Dermis microvascular lymphatic vessel endothelial cell (primary cell): ENCODE measurements around the gene ARHGAP5. TPM values are rescaled to one million over a fixed set of nuclear protein-coding genes. Genes with fewer than 3 reads are reported as not detected.

Source experiments
- DNase-seq, 2 donors: peaks; one replicate each; pipeline versions ENCODE4 v3.0.0 to v3.0.0-alpha.2; 2010; ENCODE audit warnings: low read depth in 2 of 2
- total RNA-seq: library from RNA; depleted of rRNA; stranded (reverse); fragments of >200 nt; gene quantifications from 2 replicates; pipeline ENCODE4 v1.2.1, GENCODE V29; 2014

The ARHGAP5 gene
- total RNA-seq, 1 donor from 2014 or later: 24.5 TPM

DNA sequence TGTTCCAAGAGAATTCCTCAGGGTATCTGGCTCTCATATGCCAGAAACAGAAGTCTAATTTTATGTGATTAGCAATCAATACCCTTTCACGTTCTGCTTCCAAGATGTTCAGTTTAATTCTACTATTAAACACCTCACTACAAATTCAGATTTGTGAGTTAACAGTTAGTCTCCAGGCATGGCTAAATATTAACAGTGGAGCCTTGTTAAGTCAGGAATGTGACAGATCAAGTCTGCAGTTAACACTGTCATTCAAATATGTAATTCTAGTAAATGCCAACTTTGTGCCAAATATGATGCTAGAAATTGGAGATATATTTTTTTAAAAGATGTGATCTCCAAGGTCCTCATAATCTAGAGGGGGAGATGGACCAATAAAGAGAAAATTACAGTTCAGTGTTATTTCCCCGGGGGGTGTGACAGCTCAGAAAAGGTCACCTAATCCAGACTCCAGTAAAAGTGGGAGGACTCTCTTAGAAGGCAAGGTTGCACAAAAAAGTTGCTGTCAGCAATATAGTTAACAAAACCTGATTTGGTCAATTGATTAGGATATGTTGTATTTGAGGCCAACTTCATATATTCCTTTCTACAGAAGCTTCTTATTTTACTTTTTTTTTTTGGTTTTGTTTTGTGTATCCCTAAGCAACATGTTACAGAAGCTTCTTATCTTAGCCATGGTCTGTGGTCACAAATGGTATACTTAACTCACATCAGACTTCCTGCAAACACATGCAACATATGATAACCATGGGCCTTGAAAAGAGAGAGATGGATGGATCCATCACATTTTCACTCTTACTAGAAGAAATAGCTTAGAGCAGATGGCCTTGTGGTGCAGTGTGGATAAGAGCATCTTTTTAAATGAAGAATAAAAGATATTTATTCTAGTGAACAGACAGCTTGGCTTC lies 106.3 kb downstream of the ARHGAP5 start:
- DNase-seq: no peak

DNA sequence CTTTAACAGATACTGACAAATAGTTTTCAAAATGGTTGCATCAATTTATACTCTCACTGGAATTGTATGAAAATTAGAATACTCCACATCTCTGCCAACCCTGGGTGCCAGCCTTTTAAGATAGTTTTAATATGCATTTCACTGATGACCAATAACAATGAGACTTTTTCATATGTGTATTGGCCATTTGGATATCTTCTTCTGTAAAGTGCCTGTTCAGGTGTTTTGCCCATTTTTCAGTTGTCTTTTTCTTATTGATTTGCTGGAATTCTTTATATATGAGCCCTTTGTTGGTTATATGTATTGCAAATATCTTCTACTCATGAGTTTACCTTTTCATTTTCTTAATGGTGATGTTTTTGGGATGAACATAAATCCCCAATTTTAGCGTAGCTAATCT lies 108.0 kb downstream of the ARHGAP5 start:
- DNase-seq: no peak

DNA sequence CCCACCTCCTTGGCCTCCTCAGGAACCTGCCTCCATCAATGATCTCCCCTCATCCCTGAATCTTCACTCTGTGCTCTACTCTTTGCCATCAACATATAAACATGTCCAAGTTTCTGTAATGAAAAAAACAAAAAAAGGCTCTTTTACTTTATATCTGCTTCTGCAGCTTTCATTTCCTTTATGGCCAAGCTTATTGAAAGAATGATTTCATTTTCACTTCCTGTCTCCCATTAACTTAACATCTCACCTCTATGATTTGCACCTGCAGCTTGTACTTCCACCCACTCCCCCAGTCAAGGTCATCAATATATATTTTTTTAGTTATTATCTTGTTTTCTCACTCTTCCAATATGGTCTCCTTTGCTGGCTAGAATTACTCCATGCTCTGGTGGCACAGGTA lies 109.1 kb downstream of the ARHGAP5 start:
- no peak for DNase-seq

DNA sequence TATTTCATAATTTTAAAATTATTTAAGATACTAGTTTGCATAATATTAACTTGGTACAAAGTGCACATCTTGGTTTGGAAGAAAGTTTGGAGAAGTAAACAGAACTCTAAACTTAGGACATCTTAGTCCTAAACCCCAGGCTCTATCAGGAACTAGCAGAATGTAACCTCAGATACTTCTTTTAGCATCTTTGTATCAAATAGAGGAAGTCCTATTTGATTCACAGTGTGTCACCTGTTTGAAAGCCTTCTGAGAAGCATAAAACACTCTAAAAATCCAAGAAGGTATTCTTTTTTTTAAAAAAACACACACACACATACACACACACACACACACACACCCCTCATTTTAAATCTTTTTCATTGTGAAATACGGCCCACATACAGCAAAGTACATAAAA lies 112.7 kb downstream of the ARHGAP5 start:
- no peak for DNase-seq

DNA sequence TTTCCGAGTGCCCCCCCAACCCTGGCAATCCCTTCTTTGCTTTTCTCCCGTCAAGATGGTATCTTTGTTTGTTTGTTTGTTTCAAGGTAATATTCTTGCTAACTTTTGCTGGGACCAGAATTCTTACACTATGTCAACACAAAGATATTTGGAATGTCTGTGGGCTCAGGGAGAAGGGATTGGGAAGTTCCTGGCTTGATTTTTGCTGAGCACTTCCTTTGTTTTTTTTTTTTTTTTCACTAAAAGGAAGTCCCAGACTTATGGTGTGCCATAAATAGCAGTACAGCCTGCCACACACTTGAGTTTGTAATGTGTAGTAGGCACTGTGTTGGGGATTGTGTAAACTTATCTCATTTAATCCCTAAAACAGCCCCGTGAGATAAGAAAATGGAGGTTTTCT lies 113.6 kb downstream of the ARHGAP5 start:
- no peak for DNase-seq

DNA sequence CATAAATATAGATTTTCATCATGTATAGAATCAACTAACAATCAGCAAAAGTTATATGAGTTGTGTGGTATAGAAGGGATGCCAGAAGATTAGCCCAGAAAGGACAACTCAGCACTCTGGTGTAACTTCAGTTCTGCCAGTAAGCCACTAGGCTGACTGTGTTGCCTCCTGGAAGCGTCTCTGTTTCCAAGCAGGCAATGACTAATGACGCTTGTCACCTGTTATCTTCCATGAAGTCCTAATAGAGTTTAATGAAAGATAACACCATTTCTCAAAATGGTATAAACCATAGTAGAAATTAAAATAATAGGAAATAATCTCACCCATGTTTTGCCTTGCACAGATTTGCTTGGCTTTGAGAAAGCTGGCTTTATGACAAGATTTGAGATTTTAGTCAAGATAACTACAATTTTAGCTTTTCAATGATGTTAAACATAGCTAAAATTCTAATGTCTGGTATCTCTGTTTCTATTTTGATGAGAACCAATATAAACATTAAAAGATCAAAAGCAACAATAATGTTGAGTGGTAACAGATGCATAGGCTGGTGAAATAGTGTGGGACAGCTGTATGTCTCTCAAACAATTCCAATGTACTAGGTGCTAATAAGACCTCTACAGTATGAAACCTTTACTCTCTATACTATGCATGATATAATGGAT lies 115.7 kb downstream of the ARHGAP5 start:
- DNase-seq: no peak

DNA sequence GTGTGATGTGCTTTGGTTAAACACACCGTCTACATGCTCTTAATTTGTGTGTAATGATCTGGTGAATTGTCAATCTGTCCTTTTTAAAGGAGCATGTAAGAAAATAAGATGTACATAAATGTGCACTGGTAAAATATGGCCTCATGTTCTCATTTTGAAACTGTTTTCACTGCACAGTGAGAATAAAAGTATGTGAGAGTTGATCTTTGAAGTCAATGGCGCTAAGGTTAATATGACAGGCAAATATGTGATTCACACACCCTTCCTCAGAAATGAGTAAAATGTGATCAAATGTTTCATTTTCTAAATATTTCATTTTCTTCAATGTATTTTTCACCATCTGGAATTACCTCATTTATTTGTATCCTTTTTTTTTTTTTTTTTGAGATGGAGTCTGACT lies 116.4 kb downstream of the ARHGAP5 start:
- DNase-seq: no peak

DNA sequence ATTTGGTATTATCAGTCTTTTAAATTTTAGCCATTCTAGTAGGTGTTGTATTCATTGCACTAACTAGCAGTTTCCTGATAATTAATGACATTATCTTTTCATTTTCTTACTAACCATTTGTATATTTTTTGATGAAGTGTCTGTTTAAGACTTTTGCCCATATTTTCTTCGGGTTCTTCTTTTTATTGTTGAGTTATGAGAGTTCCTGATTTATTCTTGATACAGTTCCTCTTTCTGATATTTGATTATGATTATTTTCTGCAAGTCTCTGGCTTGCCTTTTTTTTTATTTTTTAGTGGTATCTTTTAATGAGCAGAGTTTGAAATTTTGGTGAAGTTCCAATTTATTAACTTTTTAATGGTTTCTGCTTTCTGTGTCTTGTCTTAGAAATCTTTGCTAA lies 118.5 kb downstream of the ARHGAP5 start:
- no peak for DNase-seq

DNA sequence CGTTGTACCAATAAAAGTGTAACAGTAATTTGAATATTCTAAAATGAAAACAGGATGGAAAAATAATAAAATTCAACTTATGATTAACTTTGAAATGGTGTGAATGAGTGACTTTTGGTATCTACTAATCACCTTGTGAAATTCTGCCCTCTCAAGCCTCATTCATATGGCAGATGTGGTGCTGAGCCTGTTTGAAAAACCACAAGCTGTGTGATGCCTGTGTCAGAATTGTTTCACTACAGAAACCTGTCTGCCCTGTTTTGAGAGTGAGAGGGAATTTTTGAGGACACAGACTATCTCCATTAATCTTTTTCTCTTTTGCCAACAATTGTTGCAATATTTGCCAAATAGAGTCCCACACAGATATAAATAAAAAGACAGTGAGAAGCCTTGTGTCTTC lies 120.8 kb downstream of the ARHGAP5 start:
- DNase-seq: no peak

DNA sequence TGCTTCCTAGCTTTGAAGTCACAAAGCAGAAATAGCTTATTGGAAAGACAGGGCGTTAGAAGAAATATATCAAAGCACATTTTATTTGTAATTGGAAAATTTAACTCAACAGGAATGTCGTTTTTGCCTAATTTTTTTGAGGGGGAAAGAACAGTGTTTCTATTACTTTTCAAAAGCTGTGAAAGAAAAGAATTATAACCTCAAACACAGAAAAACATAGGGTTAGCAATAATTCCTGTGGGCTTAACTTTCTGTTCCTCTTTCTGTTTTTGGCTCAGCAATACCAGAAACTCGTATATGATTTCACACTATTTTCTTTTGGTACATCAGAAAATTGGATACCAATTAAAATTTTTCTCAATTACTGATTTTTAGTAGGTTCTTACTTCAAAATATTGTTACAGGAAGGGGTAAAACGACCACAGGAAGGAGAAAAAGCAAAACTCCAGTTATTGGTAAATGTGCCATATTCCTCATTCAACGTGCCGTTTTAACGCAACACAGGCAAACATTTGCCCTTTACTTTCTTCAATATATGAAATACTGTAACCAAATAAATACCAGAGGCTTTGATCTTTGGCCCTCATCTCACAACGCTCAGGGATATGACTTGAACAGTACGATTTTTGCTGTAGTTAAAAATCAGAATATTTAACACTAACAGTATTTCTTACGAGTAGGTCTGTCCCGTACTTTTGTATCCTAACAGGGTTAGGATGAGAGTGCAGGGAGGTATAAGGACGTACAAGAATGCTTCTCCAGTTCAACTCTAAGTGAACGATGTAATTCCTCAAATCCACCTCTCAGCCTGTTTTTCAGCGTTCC lies 123.5 kb downstream of the ARHGAP5 start:
- no peak for DNase-seq

DNA sequence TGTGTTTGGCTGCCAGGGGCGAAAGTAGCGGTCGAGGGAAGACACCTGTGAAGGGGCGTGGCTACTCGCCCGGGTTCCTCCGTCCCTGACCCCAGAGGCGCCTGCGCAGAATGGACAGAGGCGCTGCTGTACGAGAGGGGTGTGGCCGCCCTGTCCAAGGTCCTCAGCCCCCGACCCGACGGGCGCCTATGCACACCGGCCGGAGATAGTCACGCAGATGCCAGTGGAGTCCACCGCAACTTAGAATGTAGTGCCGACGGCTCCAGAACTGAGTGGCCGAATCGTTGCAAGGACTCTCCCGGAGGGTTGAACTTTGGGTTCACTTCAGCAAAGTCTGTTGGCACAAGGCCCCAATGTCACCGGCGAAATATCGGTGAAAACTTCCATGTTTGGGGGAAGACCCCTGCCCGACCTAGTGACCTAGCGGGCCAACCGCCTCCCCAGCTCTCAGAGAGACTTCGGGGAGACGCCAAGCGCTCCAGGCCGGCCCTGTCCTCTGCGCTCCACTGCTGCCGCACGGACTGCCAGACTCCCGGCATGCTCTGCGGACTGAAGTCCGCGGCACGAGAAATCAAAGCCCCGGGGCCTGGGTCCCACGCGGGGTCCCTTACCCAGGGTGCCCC lies 124.2 kb downstream of the ARHGAP5 start:
- DNase-seq: peak in 1 of 2 donors; percentile 55

DNA sequence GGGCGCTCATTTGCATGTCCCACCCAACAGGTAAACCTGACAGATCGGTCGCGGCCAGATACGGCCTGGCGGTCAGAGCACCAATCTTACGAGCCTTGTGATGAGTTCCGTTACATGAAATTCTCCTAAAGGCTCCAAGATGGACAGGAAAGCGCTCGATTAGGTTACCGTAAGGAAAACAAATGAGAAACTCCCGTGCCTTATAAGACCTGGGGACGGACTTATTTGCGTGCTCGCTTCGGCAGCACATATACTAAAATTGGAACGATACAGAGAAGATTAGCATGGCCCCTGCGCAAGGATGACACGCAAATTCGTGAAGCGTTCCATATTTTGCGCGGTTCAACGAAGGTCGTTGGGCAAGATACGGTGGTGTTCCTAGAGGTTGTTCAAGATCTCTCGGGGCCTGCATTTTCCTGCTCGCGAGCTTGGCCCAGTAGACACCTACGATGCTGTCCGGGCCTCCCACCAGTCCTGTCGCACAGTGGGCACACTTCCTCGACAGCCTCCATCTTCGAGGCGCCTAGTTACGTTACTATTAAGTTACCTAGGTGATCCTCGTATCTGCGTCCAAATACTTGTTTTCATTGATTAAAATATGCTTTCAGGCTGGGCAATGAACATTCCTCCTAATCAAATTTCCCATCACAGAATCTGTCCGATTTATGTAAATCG lies 124.8 kb downstream of the ARHGAP5 start, which contains the start of gene RNU6-7:
RNU6-7 (plus strand) TSS at position 230 of the 675 bp plus-strand sequence.
- DNase-seq: peak in 1 of 2 donors; percentile 13

DNA sequence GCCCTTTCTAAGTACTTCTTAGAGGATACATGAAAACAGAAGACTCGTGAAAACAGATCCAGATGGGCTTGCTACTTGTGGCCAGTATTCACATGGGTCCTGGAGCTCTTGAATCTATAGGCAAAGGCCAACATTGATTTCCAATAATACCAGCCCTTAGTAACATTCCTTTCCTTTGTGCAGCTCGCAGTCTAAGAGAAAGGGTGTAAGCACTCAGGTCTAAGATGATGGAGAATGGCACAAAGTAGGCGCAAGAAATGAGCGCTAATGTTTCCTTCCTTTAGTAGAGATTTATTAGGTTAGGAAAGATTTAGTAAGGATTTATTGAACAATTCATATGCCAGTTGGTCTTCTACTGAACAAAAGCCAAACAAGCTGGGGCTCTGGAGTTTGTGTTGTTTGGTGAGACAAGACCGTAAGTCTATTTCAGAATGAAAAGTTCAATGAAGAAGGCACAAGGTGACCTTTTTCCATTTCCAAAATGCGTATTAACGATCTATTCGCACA lies 125.4 kb downstream of the ARHGAP5 start:
- peak in 1 of 2 donors; percentile 12 for DNase-seq

DNA sequence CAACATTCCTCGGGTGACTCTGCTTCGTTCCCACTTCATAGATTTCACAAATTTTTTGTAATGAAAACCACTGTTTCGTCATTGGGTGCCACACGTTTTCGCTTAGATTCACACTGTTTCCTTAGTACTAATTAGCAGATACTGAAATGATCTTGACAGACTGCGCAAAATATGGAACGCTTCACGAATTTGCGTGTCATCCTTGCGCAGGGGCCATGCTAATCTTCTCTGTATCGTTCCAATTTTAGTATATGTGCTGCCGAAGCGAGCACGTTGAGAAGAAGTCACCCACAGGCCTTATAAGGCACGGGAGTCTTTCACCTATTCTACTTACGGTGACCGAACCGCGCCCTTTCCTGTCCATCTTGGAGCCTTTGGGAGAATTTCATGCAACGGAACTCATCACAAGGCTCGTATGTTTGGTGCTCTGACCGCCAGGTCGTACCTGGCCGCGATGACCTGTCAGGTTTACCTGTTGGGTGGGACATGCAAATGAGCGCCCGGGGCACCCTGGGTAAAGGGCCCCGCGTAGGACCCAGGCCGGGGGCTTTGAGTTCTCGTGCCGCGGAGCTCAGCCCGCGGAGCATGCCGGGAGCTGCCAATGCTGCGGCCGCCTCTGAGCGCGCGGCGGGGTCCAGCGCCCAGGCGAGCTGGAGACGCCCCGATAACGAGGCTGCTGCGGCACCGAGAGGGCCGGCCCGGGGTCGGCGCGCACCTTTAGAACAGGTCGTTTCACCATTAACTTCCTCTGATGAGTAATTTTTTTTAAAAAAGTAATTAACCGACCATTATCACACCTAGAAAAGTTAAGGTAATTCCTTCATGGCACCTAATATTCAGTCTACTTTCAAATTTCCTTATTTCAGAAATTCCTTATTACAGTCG lies 126.1 kb downstream of the ARHGAP5 start, which contains the start of gene RNU6-8:
RNU6-8 (minus strand) TSS at position 272 of the 885 bp plus-strand sequence.
- peak; percentile 67 to 88 for DNase-seq

DNA sequence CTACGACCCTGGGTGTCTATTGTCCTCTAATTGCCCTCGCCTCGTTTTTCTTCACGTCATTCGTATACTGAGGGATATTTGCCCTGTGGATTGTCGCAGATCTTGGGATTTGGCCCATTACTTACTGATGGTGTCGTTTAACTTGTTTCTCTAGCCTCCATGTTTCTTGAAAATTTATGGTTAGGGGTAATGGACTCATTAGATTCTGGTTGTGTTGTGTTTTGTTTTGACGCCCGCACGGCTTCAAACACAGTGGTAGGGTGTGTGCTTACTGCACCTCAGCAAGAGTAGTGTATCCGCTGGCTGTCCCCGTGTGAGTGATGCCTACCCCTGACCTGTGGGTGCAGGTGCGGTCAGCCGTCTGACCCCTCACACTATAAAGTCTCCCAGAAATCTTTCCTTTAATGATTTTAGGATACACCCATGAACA lies 126.8 kb downstream of the ARHGAP5 start:
- peak in 1 of 2 donors; percentile 6 for DNase-seq

DNA sequence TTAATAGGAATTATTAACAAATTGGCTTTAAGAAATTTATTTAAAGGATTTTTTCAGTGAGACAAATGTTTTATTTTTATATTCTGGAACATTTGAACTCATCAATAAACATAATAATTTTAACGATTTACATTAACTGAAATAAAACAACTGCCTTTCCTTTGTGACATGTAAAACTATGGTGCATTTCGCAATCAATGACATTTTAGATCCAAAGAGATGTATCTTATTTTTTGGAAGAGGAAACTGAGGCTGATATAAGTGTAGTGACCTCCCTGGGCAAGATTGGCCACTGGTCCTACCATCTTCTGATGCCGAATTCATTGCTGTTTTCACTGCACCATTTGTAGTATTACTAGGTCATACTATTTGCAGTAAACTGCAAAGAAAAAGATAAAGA lies 128.4 kb downstream of the ARHGAP5 start:
- DNase-seq: no peak

DNA sequence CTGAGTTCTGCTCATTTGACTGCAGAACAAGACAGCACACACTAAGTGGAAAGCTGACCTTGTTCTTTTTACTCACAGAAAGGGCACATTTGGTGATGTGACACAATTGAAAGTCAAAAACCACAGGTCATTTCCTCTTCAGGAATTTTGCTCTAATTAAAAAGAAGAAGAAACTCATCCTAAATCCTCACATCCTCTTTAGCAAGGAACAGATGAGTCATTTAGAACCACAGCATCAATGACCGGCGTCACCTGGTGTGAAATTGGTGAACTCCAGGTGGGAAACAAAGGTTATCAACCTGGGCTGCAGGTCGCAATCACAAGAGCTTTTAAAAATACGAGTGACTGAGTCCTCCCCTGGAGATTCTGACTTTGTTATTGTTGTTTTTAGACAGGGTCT lies 128.9 kb downstream of the ARHGAP5 start:
- no peak for DNase-seq

DNA sequence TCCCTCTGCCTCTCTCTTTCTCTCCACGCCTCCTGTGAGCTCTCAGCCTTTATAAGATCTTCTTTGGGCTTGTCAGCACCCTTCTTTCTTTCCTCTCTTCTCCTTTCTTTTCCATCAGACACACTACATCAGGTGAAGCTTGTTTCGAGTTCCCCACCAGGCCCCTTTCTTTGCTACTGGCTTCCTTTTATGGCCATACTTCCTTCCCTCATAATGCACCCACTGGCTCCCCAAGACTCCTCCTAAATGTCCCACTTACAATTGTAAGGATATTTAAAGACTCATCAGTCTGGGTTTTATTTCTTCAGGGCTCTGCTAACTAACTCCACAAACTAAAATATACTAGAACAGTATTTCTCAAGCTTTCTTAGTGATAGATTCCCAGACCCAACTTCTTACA lies 129.4 kb downstream of the ARHGAP5 start:
- DNase-seq: no peak

DNA sequence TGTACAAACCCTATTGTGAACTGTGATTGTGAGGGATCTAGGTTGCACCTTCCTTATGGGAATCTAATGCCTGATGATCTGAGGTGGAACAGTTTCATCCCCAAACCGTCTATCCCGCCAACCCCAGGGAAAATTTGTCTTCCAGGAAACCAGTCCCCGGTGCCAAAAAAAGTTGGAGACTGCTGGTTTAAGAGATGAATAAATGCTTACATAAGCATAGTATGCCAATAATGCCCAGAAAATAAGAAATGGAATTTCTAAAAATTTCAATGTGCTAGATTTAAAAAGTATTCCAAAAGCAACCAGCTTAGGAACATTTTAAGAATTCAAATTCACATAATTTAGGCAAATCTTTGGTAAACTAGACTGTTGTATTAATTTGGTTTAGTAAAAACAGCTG lies 131.4 kb downstream of the ARHGAP5 start:
- no peak for DNase-seq
